Mesenchymal stem cell (in vitro differentiated cells and primary cell): Measurements from ENCODE around the gene PCBD1.

Source experiments
- DNase-seq: peaks from one replicate; pipeline ENCODE4 v3.0.0-alpha.2; 2013
- H2AFZ ChIP-seq: one replicate; pipeline ENCODE4 v1.6.1; 2013; ENCODE audit warnings: low read depth, mild to moderate bottlenecking, control low read depth, inconsistent platforms, low read length, moderate library complexity
- H2AK5ac ChIP-seq: 2 replicates; pipeline ENCODE4 v1.6.1; 2013; ENCODE audit warnings: low read length, moderate library complexity, mild to moderate bottlenecking, inconsistent platforms; ENCODE audit not compliant: severe bottlenecking
- H2BK120ac ChIP-seq: one replicate; pipeline ENCODE4 v1.6.1; 2013; ENCODE audit warnings: low read depth, mild to moderate bottlenecking, inconsistent platforms, low read length, moderate library complexity
- H2BK12ac ChIP-seq, 2 experiments: one replicate each; pipeline ENCODE4 v1.6.1; 2013; ENCODE audit warnings: inconsistent platforms in 2 of 2, low read length in 2 of 2, mild to moderate bottlenecking in 2 of 2, moderate library complexity in 2 of 2, control low read depth in 1 of 2
- H2BK15ac ChIP-seq: one replicate; pipeline ENCODE4 v1.6.1; 2013; ENCODE audit warnings: mild to moderate bottlenecking, low read depth, inconsistent platforms; ENCODE audit not compliant: poor library complexity, severe bottlenecking
- H2BK5ac ChIP-seq: 2 replicates; pipeline ENCODE4 v1.6.1; 2013; ENCODE audit warnings: low read depth, mild to moderate bottlenecking, low read length, control low read depth, inconsistent platforms; ENCODE audit not compliant: poor library complexity, severe bottlenecking
- H3K14ac ChIP-seq, 2 experiments: one replicate each; pipeline ENCODE4 v1.6.1; 2013; ENCODE audit warnings: inconsistent platforms in 2 of 2, low read length in 2 of 2, control low read depth in 1 of 2, mild to moderate bottlenecking in 1 of 2, moderate library complexity in 1 of 2
- H3K18ac ChIP-seq, 2 experiments: one replicate each; pipeline ENCODE4 v1.6.1; 2013; ENCODE audit warnings: inconsistent platforms in 2 of 2, low read length in 2 of 2, control low read depth in 1 of 2, low read depth in 1 of 2, mild to moderate bottlenecking in 1 of 2
- H3K23ac ChIP-seq, 2 experiments: one replicate each; pipeline ENCODE4 v1.6.1; 2013; ENCODE audit warnings: inconsistent platforms in 2 of 2, low read length in 2 of 2, mild to moderate bottlenecking in 2 of 2, moderate library complexity in 2 of 2, control low read depth in 1 of 2
- H3K27ac ChIP-seq: 2 replicates; pipeline ENCODE4 v1.5.1; 2013; ENCODE audit warnings: mild to moderate bottlenecking, moderate library complexity, low read length, control low read depth, inconsistent platforms; ENCODE audit not compliant: poor library complexity, severe bottlenecking
- H3K27me3 ChIP-seq, 2 experiments: 2 replicates each; pipeline versions ENCODE4 v1.6.1 to v1.7.0; 2013; ENCODE audit warnings: low read length in 2 of 2, mild to moderate bottlenecking in 2 of 2, moderate library complexity in 2 of 2, control low read depth in 1 of 2, inconsistent platforms in 1 of 2; ENCODE audit not compliant: control insufficient read depth in 1 of 2, insufficient read depth in 1 of 2
- H3K36me3 ChIP-seq, 2 experiments: 2 replicates each; pipeline versions ENCODE4 v1.6.1 to v1.7.0; 2013; ENCODE audit warnings: low read length in 2 of 2, control low read depth in 1 of 2, inconsistent platforms in 1 of 2, low read depth in 1 of 2, mild to moderate bottlenecking in 1 of 2; ENCODE audit not compliant: insufficient read depth in 2 of 2, control insufficient read depth in 1 of 2
- H3K4ac ChIP-seq, 2 experiments: one replicate each; pipeline ENCODE4 v1.6.1; 2013; ENCODE audit warnings: inconsistent platforms in 2 of 2, low read length in 2 of 2, mild to moderate bottlenecking in 2 of 2, moderate library complexity in 2 of 2, control low read depth in 1 of 2, low read depth in 1 of 2
- H3K4me1 ChIP-seq: 2 replicates; pipeline ENCODE4 v1.6.1; 2013; ENCODE audit warnings: low read depth, low read length, control low read depth; ENCODE audit not compliant: control insufficient read depth, insufficient read depth
- H3K4me2 ChIP-seq: 2 replicates; pipeline ENCODE4 v1.6.1; 2013; ENCODE audit warnings: low read length, mild to moderate bottlenecking, inconsistent platforms; ENCODE audit not compliant: poor library complexity, severe bottlenecking
- H3K4me3 ChIP-seq, 2 experiments: 2 replicates each; pipeline versions ENCODE4 v1.5.1 to v1.7.0; 2013; ENCODE audit warnings: low read length in 2 of 2, mild to moderate bottlenecking in 2 of 2, control low read depth in 1 of 2, low read depth in 1 of 2; ENCODE audit not compliant: insufficient read depth in 1 of 2
- H3K79me1 ChIP-seq: replicated peaks from 2 replicates; pipeline ENCODE4 v1.6.1; 2013; ENCODE audit warnings: mild to moderate bottlenecking, control low read depth, low read length, inconsistent platforms; ENCODE audit not compliant: poor library complexity, severe bottlenecking
- H3K9ac ChIP-seq: 2 replicates; pipeline ENCODE4 v1.7.0; 2013; ENCODE audit warnings: mild to moderate bottlenecking, low read length, moderate library complexity
- H3K9me3 ChIP-seq: 2 replicates; pipeline ENCODE4 v1.7.0; 2013; ENCODE audit warnings: mild to moderate bottlenecking, low read length; ENCODE audit not compliant: control insufficient read depth
- H4K8ac ChIP-seq: one replicate; pipeline ENCODE4 v1.6.1; 2013; ENCODE audit warnings: inconsistent platforms, mild to moderate bottlenecking, low read length, moderate library complexity
- H4K91ac ChIP-seq: one replicate; pipeline ENCODE4 v1.6.1; 2013; ENCODE audit warnings: mild to moderate bottlenecking, low read length, inconsistent platforms
- WGBS: methylation state at CpG from one replicate; pipeline ENCODE4 v1.1.7; 2013; ENCODE audit warnings: mixed read lengths; 5-methylcytosine and 5-hydroxymethylcytosine counted together

PCBD1 gene

GRCh38 chr10:70850097-70850496 is 38.3 kb downstream of the PCBD1 start:
- no peak overlapping the region for H3K4me3 ChIP-seq
- peak overlapping the region; percentile 55 for H3K27ac ChIP-seq
- no peak overlapping the region for H3K4me2 ChIP-seq
- no peak for DNase-seq
- H2AK5ac ChIP-seq: no peak overlapping the region
- H2BK120ac ChIP-seq: no peak overlapping the region
- H3K79me1 ChIP-seq: peaks cover 22% of the 10 kb centered on the region
- WGBS: 97% methylated on average over 3 of the region's 3 CpGs
- H2BK15ac ChIP-seq: no peak overlapping the region
- H4K8ac ChIP-seq: no peak overlapping the region
- H3K36me3 ChIP-seq: peaks cover 9 to 43% of the 10 kb centered on the region in 2 experiments
- no peak overlapping the region for H3K9ac ChIP-seq
- no peak overlapping the region for H3K23ac ChIP-seq
- no peak overlapping the region for H2BK12ac ChIP-seq
- H3K4ac ChIP-seq: no peak overlapping the region
- H4K91ac ChIP-seq: no peak overlapping the region
- H3K18ac ChIP-seq: peak overlapping the region in 1 of 2 experiments; percentile 11
- peaks cover 3% of the 10 kb centered on the region for H3K4me1 ChIP-seq
- H3K27me3 ChIP-seq: no peaks in the 10 kb centered on the region
- no peak overlapping the region for H2AFZ ChIP-seq
- no peaks in the 10 kb centered on the region for H3K9me3 ChIP-seq
- no peak overlapping the region for H2BK5ac ChIP-seq
- no peak overlapping the region for H3K14ac ChIP-seq

GRCh38 chr10:70849582-70850016 is 38.8 kb downstream of the PCBD1 start:
- 86% methylated on average over 1 of the region's 2 CpGs for WGBS
- Histone ChIP-seq H3K27ac (peak overlapping the region; percentile 55), H2BK15ac (no peak overlapping the region), H2BK120ac (no peak overlapping the region), H3K4me2 (no peak overlapping the region), H4K8ac (no peak overlapping the region), H3K9ac (no peak overlapping the region), H3K9me3 (no peaks in the 10 kb centered on the region), H2BK12ac (no peak overlapping the region), H3K27me3 (no peaks in the 10 kb centered on the region), H3K79me1 (peaks cover 22% of the 10 kb centered on the region), H4K91ac (no peak overlapping the region), H3K36me3 (peaks cover 9 to 41% of the 10 kb centered on the region in 2 experiments), H3K4me1 (peaks cover 3% of the 10 kb centered on the region), H3K23ac (no peak overlapping the region), H2AFZ (no peak overlapping the region), H2BK5ac (no peak overlapping the region), H3K4ac (no peak overlapping the region), H2AK5ac (no peak overlapping the region), H3K14ac (no peak overlapping the region), H3K18ac (no peak overlapping the region), H3K4me3 (no peak overlapping the region)
- peak; percentile 79 for DNase-seq

- H3K4ac ChIP-seq: no peak overlapping the region
- H2AK5ac ChIP-seq: no peak overlapping the region
- no peak overlapping the region for H3K4me2 ChIP-seq
- no peak overlapping the region for H3K18ac ChIP-seq
- no peak overlapping the region for H2AFZ ChIP-seq
- H4K8ac ChIP-seq: no peak overlapping the region
- H3K23ac ChIP-seq: no peak overlapping the region
- peaks cover 3% of the 10 kb centered on the region for H3K4me1 ChIP-seq
- no peak overlapping the region for H2BK5ac ChIP-seq
- peak; percentile 22 for DNase-seq
- no peak overlapping the region for H2BK12ac ChIP-seq
- no peak overlapping the region for H4K91ac ChIP-seq
- H3K27ac ChIP-seq: no peak overlapping the region
- no peaks in the 10 kb centered on the region for H3K27me3 ChIP-seq
- no CpG with 5 or more reads among the region's 1 CpG for WGBS
- H3K9me3 ChIP-seq: no peaks in the 10 kb centered on the region
- no peak overlapping the region for H3K14ac ChIP-seq
- H3K36me3 ChIP-seq: peaks cover 6 to 29% of the 10 kb centered on the region in 2 experiments
- no peak overlapping the region for H3K4me3 ChIP-seq
- no peak overlapping the region for H2BK120ac ChIP-seq
- peaks cover 22% of the 10 kb centered on the region for H3K79me1 ChIP-seq
- no peak overlapping the region for H2BK15ac ChIP-seq
- H3K9ac ChIP-seq: peak overlapping the region; percentile 36
Measured at GRCh38 chr10:70847659-70848360, 40.6 kb downstream of the PCBD1 start.

GRCh38 chr10:70846795-70847194 is 41.6 kb downstream of the PCBD1 start:
- Histone ChIP-seq H3K9me3 (no peaks in the 10 kb centered on the region), H3K9ac (no peak overlapping the region), H3K27ac (no peak overlapping the region), H3K4me3 (no peak overlapping the region), H3K14ac (no peak overlapping the region), H2AFZ (no peak overlapping the region), H2BK15ac (no peak overlapping the region), H3K4me1 (peaks cover 3% of the 10 kb centered on the region), H2AK5ac (no peak overlapping the region), H2BK120ac (no peak overlapping the region), H3K36me3 (peaks cover 8 to 26% of the 10 kb centered on the region in 2 experiments), H3K4me2 (no peak overlapping the region), H2BK5ac (no peak overlapping the region), H3K4ac (no peak overlapping the region), H4K91ac (no peak overlapping the region), H3K23ac (no peak overlapping the region), H2BK12ac (no peak overlapping the region), H3K79me1 (peaks cover 25% of the 10 kb centered on the region), H3K27me3 (no peaks in the 10 kb centered on the region), H3K18ac (no peak overlapping the region), H4K8ac (no peak overlapping the region)
- WGBS: 90% methylated on average over 2 of the region's 2 CpGs
- no peak for DNase-seq
